Measurements from ENCODE around the gene RAMP2. TPM values are rescaled to one million over a fixed set of nuclear protein-coding genes. Genes with fewer than 3 reads are reported as not detected.

Gene RAMP2
- total and polyA plus RNA-seq, 8 donors: 2.4 to 26.5 (median 7.2) TPM

GRCh38 chr17:42784409-42784808 lies 23.4 kb downstream of the RAMP2 start:
- Histone ChIP-seq H3K4me1 (peaks cover 0 to 9% (median 0%) of the 10 kb centered on the region in 3 donors), H3K27ac (no peak overlapping the region), H3K4me3 (no peak overlapping the region), H3K9me3 (no peaks in the 10 kb centered on the region), H3K36me3 (peaks cover 0 to 3% (median 0%) of the 10 kb centered on the region in 3 donors), H3K27me3 (peaks cover 0 to 12% (median 2%) of the 10 kb centered on the region in 4 donors)
- TF ChIP-seq CTCF (IDR thresholded peaks at IDR 0.05): no peak
- no peak for DNase-seq
- FAIRE-seq: no peak
- ATAC-seq: peak in 1 of 4 donors; percentile 14
- 24 to 26% methylated on average over 25 of the region's 25 CpGs for WGBS, 2 donors
- intact Hi-C loops (cut with DNase I): no loop called here

GRCh38 chr17:42784811-42785592 lies 24.0 kb downstream of the RAMP2 start:
- 17 to 20% methylated on average over 47 to 52 of the region's 52 CpGs for WGBS, 2 donors
- Histone ChIP-seq H3K36me3 (no peaks in the 10 kb centered on the region), H3K9me3 (no peaks in the 10 kb centered on the region), H3K27me3 (peaks cover 0 to 12% (median 2%) of the 10 kb centered on the region in 4 donors), H3K4me1 (peaks cover 0 to 9% (median 0%) of the 10 kb centered on the region in 3 donors), H3K27ac (no peak overlapping the region), H3K4me3 (no peak overlapping the region)
- intact Hi-C loops (cut with DNase I): no loop called here
- ATAC-seq: no peak
- DNase-seq: peak in 1 of 6 donors; percentile 67
- no peak for FAIRE-seq
- no peak for TF ChIP-seq CTCF (IDR thresholded peaks at IDR 0.05)

- TF ChIP-seq CTCF (IDR thresholded peaks at IDR 0.05): no peak
- no peak for DNase-seq
Observed at GRCh38 chr17:42787266-42787665, 26.2 kb downstream of the RAMP2 start.

GRCh38 chr17:42791948-42792347 lies 30.9 kb downstream of the RAMP2 start:
- no peak for ATAC-seq
- no peaks in the 10 kb centered on the region for H3K36me3 ChIP-seq
- WGBS, 2 donors: 51 to 57% methylated on average over 2 of the region's 2 CpGs
- intact Hi-C loops (cut with DNase I): no loop called here
- peaks cover 7 to 13% (median 9%) of the 10 kb centered on the region in 3 donors for H3K4me1 ChIP-seq
- H3K9me3 ChIP-seq: no peaks in the 10 kb centered on the region
- no peak overlapping the region for H3K27ac ChIP-seq
- DNase-seq: no peak
- no peak for FAIRE-seq
- no peaks in the 10 kb centered on the region for H3K27me3 ChIP-seq
- no peak for TF ChIP-seq CTCF (IDR thresholded peaks at IDR 0.05)
- H3K4me3 ChIP-seq: no peak overlapping the region

More at GRCh38 chr17:42787266-42787665, 26.2 kb downstream of the RAMP2 start:
- Histone ChIP-seq H3K27me3 (peaks cover 0 to 8% (median 2%) of the 10 kb centered on the region in 4 donors), H3K36me3 (no peaks in the 10 kb centered on the region), H3K9me3 (no peaks in the 10 kb centered on the region), H3K4me1 (no peaks in the 10 kb centered on the region), H3K4me3 (no peak overlapping the region), H3K27ac (no peak overlapping the region)
- intact Hi-C loops (cut with DNase I): no loop called here
- ATAC-seq (no peak), FAIRE-seq (no peak)
- 82 to 88% methylated on average over 11 of the region's 11 CpGs for WGBS, 2 donors

- DNase-seq: no peak
- 33 to 41% methylated on average over 5 of the region's 5 CpGs for WGBS, 2 donors
- H3K4me1 ChIP-seq: peaks cover 7 to 13% (median 13%) of the 10 kb centered on the region in 3 donors
Observed at GRCh38 chr17:42792545-42792944, 31.5 kb downstream of the RAMP2 start.

More at GRCh38 chr17:42792545-42792944, 31.5 kb downstream of the RAMP2 start:
- ATAC-seq: no peak
- H3K9me3 ChIP-seq: no peaks in the 10 kb centered on the region
- intact Hi-C loops (cut with DNase I): no loop called here
- no peak overlapping the region for H3K4me3 ChIP-seq
- H3K36me3 ChIP-seq: no peaks in the 10 kb centered on the region
- TF ChIP-seq CTCF (IDR thresholded peaks at IDR 0.05): no peak
- H3K27me3 ChIP-seq: no peaks in the 10 kb centered on the region
- FAIRE-seq: no peak
- no peak overlapping the region for H3K27ac ChIP-seq
